Measurements from ENCODE around the gene STAP2.
"Not testable (repeated sequence)": the region's sequence is repeated elsewhere in the genome, so short reads cannot be mapped to it uniquely, and the experiment has no call there.

Gene STAP2

DNA sequence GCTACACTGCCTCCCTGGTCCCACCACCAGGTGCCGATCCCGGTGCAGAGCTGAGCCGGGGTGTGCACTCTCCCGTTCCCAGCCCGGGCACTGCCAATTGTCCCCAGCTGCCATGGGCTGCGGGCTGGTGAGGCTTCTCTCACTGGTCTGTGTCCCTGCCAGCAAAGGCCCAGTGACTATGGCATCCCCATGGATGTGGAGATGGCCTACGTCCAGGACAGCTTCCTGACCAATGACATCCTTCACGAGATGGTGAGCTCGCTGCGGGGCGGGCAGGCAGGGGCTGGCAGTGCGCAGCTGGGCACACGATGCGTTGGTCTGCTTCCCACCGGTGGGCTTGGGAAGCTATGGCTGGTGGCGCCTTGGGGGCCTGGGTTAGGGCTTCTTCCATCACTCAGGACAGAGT is 19.3 kb upstream of the STAP2 start:
- DNase-seq (ENCODE audit: low spot score), result no peak

DNA sequence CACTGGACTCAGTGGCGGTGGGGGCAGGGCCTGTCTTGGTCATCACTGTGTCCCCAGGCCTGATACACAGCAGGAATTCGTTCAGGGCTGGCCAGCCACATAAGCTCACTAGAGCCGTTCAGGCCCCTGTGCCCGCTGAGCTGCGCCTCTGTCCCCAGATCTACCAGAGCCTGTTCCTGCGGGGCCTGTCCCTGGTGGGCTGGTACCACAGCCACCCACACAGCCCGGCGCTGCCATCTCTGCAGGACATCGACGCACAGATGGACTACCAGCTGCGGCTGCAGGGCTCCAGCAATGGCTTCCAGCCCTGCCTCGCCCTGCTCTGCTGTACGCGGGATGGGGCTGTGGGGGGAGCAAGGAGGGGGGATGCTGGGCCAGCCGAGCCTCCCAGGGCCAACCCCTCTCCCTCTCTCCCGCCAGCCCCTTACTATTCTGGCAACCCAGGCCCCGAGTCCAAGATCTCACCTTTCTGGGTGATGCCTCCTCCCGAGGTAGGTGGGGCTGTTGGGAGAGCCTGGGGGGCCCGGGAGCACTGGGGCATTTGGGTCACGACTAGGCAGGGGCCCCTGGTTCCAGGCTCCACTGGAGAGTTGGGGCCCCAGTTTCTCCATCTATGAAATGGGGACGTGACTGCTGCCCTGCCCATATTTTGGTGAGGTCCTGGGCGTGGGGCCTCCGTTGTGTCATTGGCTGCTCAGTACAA is 18.6 kb upstream of the STAP2 start:
- DNase-seq (ENCODE audit: low spot score), result no peak

DNA sequence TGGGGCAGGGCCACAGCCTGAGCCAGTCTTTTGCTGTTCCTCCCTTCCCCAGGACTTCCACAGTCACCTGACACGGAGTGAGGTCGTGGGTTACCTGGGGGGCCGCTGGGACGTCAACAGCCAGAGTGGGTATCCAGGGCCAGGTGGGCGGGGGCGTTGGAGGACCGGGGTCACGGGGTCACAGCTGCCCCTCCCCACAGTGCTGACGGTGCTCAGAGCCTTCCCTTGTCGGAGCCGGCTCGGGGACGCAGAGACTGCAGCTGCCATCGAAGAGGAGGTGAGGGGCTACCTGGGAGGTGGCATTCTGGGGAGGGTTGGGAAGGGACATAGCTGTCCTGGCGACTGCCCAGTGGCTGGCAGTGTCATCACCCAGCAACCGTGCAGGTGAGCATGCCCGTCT is 16.3 kb upstream of the STAP2 start:
- DNase-seq (ENCODE audit: low spot score), result no peak

DNA sequence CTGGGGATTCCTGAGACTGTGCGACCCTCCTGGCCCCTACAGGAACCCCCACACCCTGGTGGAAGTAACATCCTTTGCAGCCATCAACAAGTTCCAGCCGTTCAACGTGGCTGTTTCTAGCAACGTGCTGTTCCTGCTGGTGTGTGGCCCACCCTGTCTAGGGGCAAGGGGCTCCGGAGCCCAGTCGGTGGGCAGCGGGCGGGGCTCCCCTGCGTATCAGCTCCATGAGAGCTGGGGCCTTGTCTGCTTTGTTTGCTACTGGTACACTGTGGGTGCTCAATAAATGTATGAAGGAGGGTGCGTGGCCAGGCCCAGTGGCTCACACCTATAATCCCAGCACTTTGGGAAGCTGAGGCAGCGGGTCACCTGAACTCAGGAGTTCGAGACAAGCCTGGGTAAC is 15.7 kb upstream of the STAP2 start:
- no peak for DNase-seq (ENCODE audit: low spot score)

DNA sequence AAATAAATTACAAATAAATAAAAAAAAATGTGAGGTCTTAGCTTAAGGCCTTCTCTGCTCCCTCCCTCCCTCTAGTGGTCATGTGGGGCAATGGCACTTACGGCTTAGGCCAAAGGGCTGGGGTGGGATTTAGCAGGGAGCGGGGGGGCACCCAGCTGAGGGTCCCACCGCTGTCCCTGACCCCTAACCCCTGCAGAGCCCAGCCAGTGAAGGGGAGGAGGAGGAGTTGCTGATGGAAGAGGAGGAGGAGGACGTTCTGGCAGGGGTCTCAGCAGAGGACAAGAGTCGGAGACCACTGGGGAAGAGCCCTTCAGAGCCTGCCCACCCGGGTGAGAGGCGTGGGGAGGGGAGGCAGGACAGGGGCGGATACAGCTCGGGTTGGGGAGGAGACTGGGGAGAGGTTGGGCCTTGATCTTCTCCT is 14.1 kb upstream of the STAP2 start:
- peak; percentile 56 for DNase-seq (ENCODE audit: low spot score)

DNA sequence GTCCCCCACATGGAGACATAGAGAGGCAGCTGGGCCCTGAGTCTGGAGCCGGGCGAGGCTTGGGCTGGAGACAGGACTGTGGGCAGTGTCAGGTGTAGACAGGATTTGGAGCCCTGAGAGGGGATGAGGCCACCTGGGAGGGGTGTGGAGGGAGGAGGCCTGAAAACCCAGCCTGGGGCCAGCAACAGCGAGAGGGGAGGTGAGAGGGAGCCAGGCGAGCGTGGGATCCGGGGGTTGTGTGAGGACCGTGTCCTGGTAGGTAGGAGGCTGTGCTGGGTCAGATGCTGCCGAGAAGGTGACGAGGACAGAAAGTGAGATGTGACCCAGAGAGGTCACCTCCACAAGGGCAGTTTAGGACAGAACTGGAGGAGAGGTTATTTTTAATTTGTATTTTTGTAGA is 12.1 kb upstream of the STAP2 start:
- no peak for DNase-seq (ENCODE audit: low spot score)

DNA sequence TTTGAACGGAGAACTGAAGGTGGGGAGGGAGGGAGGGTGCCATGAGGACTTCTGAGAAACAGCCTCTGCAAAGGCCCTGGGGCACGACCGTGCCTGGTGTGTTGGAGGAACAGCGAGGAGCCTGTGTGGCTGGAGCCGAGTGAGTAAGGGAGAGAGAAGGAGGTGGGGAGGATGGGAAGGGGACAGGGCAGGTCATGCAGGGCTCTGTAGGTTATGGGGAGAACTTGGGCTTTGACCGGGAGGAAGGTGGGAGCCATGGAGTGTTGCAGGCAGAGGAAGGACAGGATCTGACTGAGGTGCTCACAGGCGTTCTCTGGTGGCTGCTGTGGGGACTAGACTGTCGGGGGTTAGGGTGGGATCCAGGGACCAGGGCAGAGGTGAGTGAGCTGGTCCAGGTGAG is 11.5 kb upstream of the STAP2 start:
- DNase-seq (ENCODE audit: low spot score), result no peak

DNA sequence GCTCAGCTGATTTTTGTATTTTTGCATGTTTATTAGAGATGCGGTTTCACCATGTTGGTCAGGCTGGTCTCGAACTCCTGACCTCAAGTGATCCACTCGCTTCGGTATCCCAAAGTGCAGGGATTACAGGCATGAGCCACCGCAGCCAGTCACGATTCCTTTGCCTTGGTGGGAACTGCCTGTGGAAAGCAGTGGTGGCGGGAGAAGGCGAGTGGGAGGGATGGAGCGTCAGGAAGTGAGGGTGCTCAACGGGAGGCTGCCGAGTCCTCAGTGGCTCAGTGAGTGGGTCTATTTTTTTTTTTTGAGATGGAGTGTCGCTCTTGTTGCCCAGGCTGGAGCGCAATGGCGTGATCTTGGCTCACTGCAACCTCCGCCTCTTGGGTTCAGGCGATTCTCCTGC is 10.6 kb upstream of the STAP2 start:
- DNase-seq (ENCODE audit: low spot score), result not testable (repeated sequence)

DNA sequence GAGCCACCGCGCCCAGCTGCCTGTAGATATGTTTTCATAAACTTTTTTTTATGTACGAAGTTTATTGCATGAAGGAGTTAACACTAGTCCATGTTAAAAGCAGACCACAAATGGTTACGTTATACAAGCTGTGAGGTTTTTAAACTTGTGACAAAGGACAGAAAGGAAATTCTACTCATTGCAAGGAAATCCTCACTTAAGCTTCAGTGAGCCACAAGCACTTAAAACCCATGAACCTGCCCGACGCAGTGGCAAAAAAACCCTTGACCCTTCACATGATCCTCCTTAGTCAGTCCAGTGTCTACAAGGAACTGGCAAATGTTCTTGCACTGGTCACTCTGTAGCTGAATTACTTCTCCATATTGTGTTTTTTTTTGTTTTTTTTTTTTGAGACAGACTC is 8.9 kb upstream of the STAP2 start:
- DNase-seq (ENCODE audit: low spot score), result no peak

DNA sequence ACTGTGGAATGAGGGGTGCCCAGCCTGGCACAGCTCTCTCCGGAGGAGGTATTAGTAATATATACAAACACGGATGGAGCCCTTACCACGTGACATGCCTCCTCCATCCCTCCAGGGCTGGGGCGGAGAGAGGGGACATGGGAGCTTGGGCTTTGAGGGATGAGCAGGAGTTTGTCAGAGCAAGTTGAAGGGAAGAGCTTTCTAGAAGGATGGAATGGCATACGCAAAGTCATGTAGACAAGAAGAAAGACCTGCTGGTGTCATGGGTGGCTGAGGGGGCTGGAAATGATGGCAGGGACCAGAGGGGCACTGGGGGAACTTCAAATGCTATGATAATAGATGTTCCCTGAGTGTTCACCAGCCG is 7.4 kb upstream of the STAP2 start:
- DNase-seq (ENCODE audit: low spot score), result no peak

DNA sequence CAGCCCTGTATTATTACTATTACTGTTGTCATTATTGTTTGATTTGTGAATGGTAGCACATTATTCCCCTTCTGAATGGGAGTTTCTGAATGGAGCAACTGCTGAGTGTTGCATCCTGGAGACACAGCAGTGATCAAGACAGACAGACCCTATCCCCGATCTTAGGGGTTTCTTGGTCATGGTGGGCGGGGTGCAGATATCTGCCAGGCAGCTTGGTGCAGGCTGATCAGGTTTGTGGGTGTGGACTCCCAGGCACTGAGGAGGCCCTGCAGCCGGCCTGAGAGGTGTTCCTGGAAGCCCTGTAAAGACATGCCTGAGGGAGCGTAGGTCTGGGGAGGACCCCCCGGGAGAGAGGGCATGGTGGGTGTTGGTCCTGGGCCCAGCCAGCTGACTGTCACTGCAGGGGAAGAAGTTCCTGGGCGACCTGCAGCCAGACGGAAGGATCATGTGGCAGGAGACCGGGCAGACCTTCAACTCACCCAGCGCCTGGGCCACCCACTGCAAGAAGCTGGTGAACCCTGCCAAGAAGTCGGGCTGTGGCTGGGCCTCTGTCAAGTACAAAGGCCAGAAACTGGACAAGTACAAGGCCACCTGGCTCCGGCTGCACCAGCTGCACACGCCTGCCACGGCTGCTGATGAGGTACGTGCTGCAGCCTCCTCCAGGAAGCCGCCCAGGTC is 6.9 kb upstream of the STAP2 start:
- DNase-seq (ENCODE audit: low spot score), result no peak

DNA sequence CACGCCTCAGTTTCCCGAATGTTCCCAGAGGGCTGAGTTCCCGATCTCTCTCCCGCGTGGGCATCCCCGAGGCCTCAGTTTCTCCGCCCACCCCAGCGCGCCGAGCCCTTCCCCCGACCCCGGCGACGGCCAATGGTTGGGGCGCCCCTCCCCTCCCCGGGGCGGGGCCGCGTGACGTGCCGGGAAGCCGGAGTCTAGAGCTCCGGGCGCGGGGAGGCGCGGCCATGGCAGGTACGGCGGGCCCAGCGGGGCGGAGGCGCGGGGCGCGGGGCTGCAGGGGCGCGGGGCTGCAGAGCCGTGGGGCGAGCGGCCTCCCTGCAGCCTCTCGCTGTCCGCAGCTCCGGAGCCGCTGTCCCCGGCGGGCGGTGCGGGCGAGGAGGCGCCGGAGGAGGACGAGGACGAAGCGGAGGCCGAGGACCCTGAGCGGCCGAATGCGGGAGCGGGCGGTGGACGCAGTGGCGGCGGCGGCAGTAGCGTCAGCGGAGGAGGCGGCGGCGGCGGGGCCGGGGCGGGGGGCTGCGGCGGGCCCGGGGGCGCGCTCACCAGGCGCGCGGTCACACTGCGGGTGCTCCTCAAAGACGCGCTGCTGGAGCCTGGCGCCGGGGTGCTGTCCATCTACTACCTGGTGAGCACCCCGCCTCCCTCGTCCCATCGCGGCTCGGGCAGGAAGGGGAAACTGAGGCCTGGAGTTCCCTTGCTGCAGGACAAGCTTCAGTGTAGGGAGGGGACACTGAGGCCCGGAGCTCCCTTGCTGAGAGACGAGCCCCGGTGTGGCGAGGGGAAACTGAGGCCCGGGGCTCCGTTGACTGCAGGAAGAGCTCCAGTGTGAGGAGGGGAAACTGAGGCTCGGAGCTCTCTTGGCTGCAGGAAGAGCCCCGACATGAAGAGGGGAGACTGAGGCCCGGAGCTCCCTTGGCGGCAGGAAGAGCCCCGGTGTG is 5.0 kb upstream of the STAP2 start, which contains the start of gene MPND:
MPND (plus strand) TSS at position 193 of the 938 bp plus-strand sequence; CDS start at position 225, 32 bp downstream.
- peak; percentile 87 for DNase-seq (ENCODE audit: low spot score)

DNA sequence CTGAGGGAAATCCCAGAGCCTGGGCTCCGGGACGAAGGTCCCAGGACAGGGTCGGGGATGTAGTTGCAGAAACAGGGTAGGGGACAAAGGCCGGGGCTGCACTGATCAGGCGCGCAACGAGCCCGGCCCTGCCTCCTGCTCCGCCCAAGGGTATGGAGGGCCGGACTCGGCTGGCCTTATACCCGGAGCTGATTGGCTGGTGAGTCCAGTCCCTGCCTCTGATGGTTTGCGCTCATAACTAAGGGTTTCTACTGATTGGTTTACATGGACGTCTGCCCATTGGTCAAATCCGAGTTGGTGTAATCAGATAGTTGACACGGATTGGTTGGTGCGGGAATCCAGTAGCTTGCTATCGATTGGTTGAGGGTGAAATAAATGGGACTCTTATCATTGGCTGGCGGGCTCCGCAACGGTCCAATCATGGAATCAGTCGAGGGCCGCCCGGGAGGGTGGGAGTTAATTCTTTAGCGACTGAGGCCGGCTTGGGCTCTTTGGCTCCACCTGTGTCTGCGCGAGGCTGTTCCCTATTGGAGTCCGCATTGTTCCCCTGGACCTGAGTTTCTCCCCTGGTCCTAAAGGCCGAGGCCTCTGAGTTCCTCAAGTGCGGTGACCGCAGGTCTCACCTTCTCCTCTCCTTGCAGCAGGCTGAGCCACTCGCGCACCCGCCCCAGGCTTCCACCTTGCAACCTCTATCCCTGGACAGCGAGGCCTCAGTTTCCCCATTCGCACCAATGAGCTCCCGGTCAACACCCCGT is 4.2 kb upstream of the STAP2 start:
- DNase-seq (ENCODE audit: low spot score), result peak; percentile 100

DNA sequence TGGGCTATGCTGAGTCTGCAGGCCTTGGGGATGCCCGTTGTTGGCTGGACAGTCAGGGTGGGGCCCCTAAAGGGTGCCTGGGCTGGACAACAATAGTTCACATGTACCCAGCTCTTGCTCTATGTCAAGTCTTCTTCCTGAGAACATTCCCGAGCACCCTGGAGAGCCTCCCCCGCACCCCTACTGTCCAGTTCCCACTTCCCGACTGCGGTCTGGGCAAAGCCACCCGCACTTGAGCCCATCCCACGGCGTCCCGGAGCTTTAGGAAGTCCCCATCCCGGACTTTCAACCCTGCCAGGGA is 3.6 kb upstream of the STAP2 start:
- no peak for DNase-seq (ENCODE audit: low spot score)

DNA sequence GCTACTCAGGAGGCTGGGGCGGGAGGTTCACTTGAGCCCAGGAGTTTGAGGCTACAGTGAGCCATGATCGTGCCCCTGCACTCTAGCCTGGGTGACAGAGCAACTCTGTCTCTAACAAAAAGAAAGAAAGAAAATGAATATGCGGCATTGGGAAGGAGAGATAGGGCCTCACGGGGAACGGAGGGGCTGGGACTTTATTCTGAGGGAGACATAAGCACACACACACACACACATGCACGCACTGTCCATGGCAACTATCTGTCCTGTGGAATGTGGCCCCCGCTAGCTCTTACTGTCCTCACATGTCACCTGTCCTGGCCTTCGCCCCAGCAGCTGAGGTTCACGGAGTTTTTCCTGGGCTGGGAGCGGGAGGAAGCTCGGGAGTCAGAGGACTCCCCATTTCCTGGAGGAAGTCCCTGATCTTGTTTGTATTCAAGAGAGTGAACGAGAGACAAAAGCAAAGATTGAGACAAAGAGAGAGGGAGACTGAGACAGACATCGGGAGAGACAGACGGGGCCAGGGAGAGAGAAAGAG is 654 bp downstream of the STAP2 start:
- peak; percentile 14 for DNase-seq (ENCODE audit: low spot score)

DNA sequence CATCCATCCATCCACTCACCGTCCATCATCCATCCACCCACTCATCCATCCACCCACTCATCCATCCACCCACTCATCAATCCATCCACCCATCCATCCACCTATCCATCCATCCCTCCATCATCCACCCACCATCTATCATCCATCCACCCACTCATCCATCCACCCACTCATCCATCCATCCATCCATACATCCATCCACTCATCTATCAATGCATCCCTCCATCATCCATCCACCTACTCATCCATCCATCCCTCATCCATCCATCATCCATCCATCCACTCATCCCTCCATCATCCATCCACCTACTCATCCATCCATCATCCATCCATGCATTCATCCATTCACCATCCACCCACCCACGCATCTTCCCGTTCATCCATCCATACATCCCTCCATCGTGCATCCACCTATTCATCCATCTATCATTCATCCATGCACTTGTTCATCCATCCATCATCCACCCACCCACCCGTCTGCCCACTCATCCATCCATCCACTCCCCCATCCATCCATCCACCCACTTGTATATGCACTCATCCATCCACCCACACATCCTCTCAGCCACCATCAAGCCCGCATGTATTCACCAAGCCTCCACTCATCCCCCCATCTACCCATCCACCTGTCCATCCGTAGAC is 3.6 kb downstream of the STAP2 start:
- DNase-seq (ENCODE audit: low spot score), result no peak

DNA sequence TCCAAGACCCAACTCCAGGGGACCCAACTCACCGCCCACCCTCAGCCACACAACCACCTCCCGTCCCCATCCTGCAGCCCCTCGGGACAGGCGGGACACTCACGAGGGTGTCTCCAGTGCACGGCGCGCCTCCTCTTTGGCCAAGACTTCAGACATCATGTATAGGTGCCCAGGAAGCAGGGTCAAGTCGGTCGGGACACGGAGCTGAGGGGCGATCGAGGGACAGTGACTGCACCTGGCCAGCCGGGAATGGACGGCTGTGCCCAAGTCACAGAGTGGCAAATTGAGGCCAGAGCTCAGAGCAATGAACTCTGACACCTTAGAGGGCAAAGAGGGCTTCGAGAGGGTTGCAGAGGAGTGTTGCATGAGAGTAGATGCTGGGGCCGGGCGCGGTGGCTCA is 8.8 kb downstream of the STAP2 start:
- no peak for DNase-seq (ENCODE audit: low spot score)

DNA sequence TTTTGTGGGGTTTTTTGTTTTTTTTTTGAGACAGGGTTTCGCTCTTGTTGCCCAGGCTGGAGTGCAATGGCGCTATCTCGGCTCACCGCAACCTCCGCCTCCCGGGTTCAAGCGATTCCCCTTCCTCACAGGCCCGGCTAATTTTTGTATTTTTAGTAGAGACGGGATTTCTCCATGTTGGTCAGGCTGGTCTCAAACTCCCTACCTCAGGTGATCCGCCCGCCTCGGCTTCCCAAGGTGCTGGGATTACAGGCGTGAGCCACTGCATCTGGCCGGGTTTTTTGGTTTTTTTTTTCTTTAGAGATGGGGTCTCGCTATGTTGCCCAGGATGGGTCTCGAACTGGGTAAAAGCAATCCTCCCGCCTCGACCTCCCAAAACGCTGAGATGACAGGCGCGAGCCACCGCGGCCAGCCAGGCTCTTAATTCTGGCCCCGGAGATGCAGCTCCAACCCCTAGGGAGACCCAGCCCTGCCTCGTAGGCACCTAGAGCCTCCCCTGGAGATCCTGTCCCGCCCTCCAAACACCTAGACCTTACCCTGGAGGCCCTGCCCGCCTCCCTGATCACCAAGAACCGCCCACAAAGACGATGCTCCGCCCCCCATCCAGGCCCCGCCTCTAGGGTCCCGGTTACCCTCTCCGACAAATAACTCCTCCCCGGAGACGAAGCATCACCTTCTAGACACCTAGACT is 9.5 kb downstream of the STAP2 start:
- DNase-seq (ENCODE audit: low spot score), result not testable (repeated sequence)

DNA sequence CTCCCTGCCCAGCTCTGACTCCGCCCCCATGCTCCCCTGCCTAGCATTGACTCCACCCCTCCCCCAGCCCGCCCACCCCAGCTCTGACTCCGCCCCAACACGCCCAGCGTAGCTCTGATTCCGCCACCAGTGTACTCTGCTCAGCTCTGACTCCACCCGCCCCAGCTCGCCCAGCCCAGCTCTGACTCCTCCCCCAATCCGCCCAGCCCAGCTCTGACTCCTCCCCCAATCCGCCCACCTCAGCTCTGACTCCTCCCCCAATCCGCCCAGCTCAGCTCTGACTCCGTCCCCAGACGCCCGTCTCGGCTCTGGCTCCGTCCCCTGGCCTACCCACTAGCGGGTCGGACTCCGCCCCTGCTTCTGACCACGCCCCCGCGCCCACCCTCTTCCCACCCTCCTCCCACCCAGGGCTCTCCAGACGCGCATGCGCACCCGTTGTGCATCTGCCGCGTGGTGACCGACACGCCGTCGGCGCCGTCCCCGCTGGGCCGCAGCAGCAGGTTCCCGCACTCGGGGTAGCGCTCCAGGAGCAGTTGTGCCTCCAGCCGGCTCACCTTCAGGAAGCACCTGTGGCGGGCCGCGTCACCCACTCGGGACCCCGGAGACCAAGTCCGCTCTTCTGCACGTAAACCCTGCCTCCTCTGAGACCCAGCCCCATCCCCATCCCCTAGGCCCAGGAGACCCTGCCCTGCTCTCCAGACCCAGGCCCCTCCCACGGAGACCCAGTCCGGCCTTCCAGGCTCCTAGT is 10.2 kb downstream of the STAP2 start:
- DNase-seq (ENCODE audit: low spot score), result no peak

DNA sequence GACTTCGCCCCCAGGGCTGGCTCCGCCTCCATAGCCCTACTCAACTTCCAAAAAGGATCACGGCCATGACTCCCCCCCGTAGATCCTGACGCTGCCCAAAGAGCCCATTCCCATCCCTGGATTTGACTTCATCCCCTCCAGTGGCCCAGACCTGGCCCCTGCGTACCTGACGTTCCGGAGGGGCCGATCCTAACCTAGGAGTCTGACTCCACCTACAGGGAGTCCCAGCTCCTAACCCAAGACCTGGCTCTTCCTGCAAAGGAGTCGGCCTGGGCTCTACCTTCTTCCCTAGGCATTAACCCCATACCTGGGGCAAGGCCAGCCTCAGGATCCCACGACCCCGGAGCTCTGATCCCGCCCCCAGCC is 10.8 kb downstream of the STAP2 start:
- no peak for DNase-seq (ENCODE audit: low spot score)
